ENCODE data around the gene STAT5B.

STAT5B gene

DNA sequence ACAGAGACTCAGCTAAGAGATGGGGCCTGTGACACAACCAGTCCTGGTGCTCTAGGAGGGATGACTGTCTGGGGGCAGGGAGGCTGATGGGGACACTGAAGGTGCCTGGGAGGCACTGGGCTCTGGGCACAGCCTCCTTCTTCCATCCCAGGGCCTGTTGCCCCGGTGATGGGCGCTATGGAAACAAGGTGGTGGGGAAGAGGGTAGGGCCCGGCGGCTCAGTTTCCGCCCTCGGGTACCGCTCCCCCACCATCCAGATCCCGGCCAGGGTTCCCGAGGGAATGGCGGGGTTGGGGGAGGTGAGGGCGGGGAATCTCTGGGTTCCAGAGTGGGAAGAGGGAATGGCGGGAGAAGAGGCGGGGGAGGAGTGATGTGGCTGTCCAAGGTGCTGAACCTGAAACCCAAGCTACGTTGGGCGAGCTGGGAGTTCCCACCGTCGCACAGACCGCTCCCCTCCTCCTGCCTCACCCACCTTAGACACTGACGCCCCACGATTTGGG is 96.2 kb downstream of the STAT5B start:
- no peak for DNase-seq (ENCODE audit: low read depth)

DNA sequence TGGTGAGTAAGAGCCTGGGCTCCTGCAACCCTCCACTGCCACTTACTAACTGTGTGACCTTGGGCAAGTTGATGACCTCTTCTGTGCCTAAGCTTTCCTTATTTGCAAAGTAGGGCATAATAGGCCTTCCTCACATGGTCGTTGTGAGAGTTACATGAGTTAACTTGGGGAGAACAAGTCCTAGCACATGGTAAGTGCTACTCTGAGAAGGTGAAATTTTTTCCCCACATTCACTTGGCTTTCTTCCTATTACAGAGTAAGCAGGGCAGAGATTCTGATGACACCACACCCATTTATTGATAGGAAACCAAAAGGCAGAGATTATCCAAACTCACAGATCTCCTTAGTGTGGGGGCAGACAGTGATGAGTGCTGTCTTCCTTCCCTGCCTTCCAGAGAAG is 96.9 kb downstream of the STAT5B start:
- DNase-seq (ENCODE audit: low read depth), result no peak

DNA sequence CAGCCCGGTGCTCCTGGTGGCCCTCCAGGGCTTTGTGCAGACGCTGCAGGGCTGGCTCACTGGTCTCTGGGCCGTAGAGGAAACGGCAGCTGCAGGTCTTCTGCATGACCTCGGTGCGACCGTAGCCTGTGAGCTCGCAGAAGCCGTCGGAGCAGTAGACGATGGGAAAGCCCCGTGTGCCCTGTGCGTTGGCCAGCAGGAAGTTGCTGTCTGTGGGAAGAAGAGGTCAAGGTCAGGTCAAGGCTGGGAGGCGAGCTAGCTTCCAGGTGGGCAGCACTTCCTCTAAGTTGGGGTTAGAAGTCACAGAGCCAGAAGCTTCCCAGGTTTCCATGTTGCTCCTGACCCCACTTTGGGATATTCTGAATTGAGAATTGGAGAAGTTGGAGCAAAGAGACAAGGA is 97.4 kb downstream of the STAT5B start:
- no peak for DNase-seq (ENCODE audit: low read depth)

DNA sequence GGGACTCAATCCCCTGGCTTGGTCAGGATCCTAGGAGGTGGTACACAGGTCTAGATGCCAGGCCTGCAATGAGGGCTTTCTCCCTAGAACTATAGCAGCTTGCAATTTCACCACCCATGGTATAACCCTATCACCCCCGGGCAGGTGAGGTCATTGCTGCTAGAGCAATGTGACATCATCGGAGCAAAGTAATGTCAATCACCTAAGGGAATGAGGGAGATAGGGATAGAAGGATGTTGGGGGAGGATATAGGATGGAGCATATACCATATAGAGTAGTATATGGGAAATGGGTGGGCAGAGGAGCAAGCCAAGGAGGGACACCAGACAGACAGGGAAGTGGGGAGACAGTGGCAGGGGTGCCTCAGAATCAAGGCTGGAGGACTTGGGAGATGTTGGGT is 98.5 kb downstream of the STAT5B start:
- no peak for DNase-seq (ENCODE audit: low read depth)

DNA sequence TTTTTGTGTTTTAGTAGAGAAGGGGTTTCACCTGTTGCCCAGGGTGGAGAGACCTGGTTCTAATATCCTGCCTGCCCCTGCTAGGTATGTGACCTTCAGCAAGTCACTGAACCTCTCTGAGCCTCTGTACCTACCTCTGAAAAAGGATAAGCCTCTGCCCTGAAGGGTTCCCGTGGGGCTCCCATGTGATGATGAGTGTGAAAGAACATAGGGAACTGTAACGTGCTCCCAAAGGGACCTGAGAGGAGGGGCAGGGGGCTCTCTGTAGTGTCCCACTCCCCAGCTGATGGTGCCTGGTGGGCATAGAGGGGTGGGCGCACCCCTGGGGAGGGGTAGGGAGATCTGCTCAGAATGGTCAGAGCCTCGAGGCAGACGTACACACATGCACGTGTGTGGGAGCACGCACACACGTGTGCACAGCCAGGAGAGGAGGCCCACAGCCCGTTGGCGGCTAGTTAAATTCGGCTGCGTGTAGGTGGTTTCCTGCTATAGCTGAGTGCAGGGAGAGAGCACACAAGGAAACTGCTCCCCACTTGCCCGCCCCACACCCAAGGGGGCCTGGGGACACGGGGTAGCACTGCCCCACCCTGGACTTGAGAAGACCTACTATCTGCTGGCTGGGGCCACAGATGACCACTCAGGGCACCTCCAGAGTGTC is 101.9 kb downstream of the STAT5B start:
- no peak for DNase-seq (ENCODE audit: low read depth)

DNA sequence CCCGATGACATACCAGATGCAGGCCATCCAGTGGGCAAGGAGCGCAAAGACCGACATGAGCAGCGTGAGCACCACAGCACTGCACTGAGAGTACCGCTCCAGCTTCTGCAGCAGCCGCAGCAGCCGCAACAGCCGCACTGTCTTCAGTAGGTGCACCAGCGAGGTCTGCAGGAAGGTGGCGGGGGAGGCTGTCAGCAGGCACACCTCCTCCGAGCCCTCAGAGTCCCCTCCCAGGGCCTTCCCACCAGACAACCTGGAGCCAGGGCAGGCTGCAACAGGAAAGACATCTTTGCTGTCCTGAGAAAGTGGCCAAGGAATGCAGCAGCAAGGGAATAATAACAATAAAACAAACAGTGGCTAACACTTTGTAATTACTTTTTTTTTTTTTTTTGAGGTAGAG is 104.4 kb downstream of the STAT5B start:
- DNase-seq (ENCODE audit: low read depth), result no peak

DNA sequence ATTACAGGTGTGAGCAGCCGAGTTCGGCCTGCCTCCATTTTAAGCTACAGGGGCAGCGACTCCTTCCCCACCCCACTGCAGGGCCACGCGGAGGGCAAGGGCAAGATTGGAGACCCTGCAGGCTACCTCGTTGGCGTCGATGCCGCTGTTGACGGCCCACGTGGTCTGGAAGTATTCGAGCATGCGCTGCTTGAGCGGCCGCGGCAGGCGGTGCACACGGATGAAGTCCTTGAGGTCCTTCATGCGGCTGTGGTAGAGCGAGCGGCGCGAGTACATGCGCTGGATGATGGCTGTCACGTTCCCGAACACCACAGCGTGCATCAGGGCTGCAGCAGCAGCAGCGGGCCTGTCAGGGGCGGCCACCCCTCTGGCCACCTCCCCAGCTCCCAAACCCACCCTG is 106.8 kb downstream of the STAT5B start:
- DNase-seq (ENCODE audit: low read depth), result no peak

DNA sequence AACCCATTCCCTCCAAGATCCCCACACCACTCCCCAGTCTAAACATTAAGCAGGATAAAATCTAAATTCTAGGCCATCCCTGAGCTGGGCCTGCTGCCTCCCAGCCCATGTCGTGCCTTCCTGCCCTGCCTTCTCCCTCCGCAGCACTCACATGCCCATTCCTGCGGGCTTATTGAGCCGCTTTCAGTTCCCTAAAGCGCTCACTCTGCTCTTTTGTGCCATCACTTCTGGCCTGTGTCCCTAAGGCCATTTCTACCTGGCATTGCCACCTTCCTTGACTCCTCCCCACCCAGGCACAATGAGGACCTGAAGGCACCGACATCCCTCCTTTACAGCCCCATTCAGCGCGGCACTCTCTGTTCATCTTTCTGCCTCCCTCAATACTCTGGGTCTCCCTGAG is 108.4 kb downstream of the STAT5B start:
- no peak for DNase-seq (ENCODE audit: low read depth)

DNA sequence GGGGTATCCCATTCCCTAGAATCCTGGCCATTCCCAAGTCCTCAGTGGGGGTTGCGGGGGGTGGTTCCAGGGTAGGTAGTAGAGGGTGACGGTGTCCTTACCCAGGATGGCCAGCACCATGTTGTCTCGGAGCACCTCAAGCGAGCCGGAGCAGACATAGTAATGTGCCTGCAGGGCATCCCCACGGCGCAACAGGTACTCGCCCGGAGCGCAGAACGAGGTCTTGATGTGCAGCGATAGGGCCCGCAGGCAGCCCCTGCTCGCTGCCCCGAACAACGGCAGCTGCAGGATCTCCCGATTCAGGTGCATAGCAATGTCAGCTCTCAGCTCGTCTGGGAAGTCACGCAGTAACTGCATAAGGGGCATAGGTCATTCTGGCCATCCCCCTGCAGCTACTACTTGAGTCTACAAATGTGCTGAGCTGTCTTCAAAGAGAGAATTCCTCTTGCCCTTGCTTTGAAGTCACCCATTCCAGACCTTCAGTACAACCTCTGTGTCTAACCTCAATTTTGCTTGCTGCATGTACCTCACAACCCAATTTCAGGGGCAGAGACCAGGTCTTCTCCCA is 109.9 kb downstream of the STAT5B start:
- no peak for DNase-seq (ENCODE audit: low read depth)

DNA sequence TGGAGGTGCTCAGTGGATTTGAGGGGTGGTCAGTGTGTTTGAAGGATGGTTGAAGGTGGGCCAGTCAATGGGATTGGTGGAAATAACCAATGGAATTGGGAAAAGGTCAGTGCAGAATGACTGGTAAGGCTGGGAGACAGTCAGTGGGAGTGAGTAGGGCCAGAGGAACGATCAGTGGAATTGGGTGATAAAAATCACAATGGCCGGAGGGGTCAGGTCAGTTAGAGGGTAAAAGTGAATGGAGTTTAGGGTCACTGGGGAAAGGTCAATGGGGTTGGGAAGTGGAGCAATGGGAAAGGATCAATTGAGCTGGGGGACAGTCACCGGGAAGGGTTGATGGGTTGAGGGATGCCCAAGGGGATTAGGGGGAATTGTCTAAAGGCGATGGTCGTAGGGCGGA is 110.4 kb downstream of the STAT5B start:
- no peak for DNase-seq (ENCODE audit: low read depth)

DNA sequence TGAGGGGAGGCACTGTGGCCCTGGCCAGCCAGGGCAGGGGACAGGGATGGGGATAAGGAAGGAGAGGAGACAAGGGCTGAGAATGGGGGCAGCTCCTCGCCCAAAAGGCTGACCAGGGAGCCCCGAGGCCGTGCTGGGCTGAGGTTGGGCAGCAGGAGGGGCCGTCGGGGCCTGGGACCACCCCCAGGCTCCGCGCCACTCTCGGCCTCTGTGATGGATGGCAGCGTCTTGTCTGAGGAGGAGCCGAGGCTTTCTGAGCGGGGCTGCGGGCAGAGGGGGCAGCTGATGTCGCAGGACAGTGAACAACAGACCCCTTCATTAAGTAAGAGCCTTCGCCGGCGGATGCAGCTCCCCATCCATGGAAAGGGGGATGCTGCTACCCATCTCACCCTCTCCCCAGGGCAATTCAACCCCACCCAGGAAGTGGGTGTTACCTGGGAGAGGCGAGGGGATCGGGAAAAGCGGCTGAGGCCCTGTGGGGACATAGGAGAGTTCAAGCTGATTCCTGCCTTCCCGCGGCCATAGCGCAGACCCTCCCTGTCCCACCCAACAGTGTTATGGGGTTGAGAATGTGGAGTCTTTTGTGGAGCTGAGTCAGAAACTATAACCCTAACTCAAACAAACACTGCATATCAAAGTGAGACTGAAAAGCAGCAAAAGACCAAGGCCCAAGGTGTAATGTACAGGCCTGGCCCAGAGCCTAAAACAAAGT is 112.3 kb downstream of the STAT5B start:
- DNase-seq (ENCODE audit: low read depth), result no peak

DNA sequence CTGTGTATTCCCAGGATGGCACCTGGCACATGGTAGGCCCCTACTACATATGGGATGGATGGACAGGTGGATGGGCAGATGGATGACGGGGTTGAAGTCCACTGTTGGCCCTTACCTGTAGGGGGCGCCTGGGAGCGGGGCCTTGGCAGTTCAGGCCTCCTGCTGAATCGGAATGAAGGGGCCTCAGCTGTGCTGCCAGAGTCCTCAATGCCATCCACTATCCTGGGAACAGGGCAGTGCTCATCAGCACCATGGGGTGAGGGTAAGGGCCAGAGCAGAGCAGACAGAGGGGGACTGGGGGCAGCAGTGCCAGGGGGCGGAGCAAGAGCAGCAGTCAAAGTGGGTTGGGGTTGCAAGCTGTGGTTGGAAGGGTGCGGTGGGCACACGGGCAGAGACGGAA is 113.1 kb downstream of the STAT5B start:
- DNase-seq (ENCODE audit: low read depth), result no peak

DNA sequence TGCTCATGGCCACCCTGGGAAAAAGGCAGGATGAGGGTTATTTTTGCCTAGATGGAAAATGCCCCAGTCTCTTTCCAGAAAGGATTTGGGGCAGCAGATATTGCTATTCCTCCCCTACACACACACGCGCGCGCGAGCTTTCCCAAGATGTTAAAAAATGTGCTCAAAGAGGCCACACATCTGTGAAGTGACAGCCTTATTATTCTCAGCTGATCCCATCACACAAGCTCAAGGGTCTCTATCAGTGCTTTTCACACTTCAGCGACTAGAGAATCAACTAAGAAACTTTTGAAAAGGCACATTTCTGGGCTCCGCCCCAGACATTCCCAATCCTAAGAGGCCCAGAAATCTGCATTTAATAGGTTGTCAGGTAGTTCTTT is 115.7 kb downstream of the STAT5B start:
- DNase-seq (ENCODE audit: low read depth), result no peak

DNA sequence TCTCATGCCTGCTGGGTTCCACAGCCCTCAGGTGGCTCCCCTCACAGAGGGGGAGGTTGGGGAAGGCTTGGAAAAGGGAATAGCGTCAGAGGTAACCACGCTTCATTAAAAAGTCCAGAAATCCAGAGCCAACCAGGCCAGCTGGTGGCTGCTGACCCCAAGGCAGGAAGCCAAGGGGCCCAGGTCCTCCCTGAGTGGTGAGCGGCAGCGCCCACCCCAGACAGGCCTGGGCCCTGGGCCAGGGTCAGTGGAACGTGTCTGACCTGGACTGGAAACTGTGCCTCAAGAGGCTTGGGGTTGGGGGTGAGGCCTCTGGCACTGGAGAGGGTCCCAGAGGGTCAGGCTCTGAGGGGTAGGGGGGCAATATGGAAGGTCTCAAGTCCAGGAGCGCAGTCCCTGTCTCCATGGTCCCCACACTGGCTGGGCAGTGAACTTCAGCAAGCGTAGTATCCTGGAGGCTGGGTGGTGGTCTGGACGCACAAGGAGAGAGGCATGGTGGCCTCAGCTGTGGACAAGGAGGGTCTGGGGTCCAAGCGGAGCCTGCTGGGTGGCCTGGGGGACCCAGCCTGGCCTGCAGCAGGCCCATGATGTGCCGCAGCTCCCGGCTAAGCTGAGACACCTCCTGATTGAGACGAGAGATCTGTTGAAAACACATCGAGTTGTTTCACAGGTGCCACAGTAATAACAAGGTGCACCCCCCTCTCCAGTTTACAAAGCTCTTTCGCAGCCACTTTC is 116.2 kb downstream of the STAT5B start:
- DNase-seq (ENCODE audit: low read depth), result no peak

DNA sequence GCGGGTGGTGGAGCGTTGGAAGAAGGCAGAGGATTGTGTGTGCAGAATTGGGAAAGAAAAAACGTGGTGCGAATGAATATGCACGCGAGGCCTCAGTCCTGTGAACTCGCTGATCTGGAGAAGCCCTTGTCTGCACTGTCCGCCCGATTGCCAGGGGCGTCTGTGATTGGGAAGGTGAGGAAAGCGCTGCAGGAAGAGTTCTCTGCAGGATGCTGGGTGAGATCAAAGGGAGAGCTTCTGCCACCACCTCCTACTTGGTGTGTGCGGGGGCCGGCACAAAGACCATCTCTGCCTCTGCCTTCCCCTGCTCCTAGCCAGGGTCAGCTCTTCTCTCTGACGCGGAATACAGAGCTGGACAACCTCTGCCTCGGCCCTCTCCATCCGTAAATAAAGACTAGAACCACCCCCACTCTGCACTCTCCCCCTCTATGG is 120.6 kb downstream of the STAT5B start:
- no peak for DNase-seq (ENCODE audit: low read depth)

DNA sequence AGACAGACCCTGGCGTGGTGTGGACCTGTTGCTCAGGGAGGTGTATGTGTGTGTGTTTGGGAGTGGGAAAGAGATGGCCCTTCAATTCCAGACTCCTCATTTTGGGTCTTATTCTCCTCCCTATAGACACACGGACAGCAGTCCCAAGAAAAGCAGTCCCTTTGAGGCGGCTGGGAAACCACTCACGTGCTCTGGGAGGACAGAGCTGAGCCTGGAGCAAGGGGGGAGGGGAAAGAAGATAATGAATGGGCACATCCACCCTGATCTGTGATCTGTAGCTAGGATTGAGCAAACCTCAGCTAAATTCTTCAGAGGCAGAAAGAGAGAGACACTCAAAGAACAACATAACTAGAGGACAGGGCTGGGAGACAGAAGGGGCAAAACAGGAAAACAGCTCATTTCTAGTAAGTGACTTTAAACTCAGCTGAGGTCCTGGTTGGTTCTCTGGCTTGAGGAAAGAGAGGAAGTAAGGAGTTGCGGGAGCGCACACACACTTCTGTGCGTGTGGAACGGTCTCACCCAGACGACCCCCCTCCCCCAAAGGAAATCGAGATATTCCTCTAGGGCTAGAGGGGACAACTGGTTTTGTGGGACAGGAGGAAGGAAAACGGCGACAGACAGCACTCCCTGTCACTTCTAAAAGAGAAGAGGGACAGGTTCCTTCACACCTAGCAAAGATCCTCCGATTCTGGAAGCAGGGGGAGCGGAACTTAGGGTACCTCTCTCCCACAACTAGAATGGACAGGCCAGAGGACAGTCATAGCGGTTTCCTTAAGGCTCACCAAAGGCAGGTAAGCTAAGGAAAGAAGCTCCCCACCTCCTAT is 122.1 kb downstream of the STAT5B start:
- no peak for DNase-seq (ENCODE audit: low read depth)

Measured in non-pigmented ciliary epithelial cell (primary cell).